GM12873 (cell line): ENCODE data around the gene SYNDIG1.

Source experiments
- CTCF ChIP-seq: IDR thresholded peaks from 2 replicates; pipeline ENCODE4 v1.5.1; 2012; ENCODE audit warnings: low read depth, mild to moderate bottlenecking, moderate library complexity, low read length, control low read depth; ENCODE audit not compliant: insufficient read depth; ENCODE audit errors: missing control alignments

Gene SYNDIG1

GRCh38 chr20:24587384-24588046, 118.1 kb downstream of the SYNDIG1 start:
- no peak for TF ChIP-seq CTCF

DNA sequence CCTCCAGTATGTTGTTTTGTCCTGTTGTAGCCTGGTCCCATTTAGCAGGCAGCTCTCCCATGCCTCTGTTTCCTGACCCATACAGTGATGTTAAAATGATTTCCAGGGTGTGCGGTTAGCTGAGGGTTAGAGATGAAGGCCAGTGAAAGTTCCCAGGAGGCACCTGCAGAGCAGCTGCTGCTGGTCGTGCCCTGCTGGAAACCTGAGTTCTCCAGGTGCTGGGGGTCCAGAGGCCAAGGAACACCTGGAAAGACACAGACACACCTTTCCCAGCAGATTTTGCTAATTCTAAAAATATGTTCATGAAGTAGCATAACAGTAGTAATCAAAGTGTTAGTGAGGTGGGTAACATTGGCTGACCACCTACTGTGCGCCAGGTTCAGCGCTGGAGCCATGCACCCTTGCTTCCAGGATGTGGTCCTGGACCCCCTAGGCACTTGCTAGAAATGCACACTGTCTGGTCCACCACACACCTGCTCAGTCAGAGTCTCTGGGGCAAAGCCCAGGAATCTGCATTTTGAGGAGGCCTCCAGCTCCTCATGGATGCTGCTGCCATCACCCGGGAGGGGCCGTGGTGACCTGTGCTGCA, 118.7 kb downstream of the SYNDIG1 start:
- no peak for TF ChIP-seq CTCF

DNA sequence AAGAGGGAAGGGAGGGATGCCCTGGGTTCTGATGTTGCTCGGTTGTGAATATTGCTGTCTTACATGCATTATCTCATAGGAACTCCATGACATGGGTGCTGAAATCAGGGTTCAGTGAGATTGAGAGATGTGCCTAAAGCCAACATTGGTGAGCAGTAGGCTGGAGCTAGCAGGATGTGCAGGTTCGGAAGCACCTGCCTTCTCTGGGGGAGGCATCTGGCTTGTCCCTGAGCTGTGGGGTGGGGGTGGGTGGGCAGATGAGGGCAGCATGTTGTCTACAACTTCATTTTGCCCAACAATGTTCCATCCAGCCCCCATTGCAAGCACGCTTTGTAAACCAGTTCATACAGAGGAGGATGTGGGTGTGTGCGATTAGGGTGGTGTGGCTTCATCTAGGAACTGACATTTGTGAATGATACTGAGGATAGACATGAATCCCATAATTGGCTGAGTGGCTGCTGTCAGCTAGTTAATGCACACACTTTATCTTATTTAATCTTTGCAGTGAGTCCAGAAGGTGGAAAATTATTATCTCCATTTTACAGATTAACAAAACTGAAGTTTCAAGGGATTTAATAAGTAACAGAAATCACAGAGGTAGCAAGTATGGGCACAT, 119.4 kb downstream of the SYNDIG1 start:
- no peak for TF ChIP-seq CTCF

DNA sequence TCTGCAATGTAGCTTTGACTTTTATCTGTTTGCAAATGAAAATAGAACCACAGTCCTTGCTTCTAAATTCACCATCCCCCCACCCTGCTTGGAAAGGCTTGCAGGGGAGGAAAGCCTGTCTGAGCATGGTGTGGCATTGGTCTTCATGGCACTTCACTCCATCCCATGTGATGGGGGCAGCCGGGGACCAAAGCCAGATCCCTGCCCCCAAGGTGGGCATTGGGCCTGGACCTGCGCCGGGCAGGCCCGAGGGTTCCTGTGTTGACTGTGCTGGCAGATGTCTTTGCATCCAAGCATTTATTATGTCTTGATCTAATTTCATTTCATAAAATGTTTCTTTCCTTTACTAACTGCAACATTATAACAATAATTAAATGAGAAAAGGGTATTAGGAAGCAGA, 120.0 kb downstream of the SYNDIG1 start:
- no peak for TF ChIP-seq CTCF

GRCh38 chr20:24589815-24590177, 120.4 kb downstream of the SYNDIG1 start:
- no peak for TF ChIP-seq CTCF

GRCh38 chr20:24590178-24590982, 121.0 kb downstream of the SYNDIG1 start:
- TF ChIP-seq CTCF = no peak

DNA sequence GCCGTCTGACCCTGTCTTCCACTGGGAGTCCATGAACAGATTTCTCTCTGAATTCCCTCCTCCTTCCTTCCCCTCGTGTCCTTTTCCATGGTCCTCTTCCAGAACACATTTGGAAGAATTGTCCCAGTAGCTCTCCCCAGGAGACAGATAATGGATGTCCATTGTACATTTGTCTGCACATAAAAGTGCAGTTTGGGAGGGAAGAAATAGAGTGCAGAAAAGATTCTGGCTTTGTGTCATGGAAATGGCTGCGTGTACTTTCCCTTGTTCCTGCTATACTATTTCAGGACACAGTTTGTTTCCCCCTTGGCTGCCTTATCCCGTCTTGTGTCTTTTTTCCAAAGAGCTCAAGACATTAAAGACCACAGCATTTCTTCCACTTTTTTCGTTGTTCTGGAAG, 127.6 kb downstream of the SYNDIG1 start:
- no peak for TF ChIP-seq CTCF
